ENCODE results near the gene PSPC1.

PSPC1 gene

DNA sequence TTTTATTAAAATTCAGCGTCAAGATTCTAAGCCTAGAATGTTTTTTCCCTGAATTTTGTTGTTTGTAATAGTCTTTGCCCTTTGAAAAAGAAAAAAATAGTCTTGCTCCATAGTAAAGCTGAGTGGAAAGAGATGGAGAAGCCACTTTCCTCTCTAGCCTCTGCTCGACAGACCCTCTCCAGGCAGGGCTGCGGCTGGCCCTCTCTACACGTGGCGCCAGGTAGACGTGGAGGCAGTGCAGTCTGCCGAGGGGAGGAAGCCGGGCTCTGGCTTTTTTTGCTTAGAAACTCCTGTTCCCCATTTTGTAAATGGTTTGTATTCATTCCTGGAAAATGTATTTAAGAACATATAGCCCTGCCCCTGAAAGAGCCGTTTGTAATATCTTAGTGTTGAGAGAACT, 114.0 kb downstream of the PSPC1 start:
- DNase-seq = no peak

DNA sequence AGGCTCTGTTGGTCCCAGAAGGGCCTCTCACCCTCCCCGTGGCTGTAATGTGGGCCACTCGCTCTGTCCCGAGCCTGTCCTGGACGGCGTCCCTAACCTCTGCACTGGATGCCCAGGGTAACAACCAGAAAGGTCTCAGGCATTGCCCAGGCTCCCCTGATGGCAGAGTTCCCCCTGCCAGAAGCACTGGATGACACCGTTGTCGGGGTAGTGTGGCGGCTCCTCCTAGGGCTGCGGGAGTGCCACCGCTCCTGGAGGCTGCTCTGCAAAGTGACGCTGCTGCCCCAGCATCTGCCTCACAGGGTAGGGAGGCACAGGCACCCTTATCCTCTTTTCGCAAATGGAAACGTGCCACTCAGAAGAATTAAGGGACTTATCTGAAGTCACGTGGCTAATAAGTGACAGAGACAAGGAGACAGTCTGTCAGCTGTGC, 117.3 kb downstream of the PSPC1 start:
- no peak for DNase-seq

DNA sequence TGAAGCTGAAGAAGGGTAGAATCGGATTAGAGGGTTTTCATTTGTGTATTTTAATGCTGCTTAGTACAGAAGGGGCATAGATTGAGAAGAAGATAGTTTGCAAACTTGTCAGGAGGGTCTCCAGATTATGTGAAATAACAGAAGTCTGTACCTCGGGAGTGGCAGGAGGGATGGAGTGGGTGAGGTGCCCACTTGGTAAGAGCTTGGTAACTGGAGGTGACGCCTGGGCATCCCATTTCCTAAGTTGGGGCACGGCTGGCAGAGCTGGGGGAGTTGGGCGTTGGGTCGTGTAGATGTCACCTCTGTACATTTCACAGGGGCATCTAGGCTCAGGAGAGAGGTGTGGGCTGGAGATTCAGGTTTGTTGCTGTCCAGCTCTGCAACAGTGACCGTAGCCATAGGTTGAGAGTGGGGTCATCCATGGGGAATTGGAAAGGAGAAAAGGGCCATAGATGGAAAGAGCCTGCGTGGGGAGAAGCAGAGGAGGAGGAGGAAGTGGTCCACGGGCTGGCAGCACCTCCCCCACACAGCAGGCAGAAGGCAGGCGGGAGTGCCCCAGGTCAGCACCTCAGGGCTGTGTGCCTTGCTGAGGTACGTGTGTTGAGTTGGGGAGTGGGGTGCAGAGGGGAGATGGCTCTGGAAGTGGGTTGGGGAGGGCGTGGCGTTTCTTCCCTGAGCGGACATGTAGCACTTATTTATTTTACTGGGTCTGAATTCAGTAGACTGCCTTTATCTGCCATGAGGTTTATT, 118.1 kb downstream of the PSPC1 start:
- DNase-seq = no peak

DNA sequence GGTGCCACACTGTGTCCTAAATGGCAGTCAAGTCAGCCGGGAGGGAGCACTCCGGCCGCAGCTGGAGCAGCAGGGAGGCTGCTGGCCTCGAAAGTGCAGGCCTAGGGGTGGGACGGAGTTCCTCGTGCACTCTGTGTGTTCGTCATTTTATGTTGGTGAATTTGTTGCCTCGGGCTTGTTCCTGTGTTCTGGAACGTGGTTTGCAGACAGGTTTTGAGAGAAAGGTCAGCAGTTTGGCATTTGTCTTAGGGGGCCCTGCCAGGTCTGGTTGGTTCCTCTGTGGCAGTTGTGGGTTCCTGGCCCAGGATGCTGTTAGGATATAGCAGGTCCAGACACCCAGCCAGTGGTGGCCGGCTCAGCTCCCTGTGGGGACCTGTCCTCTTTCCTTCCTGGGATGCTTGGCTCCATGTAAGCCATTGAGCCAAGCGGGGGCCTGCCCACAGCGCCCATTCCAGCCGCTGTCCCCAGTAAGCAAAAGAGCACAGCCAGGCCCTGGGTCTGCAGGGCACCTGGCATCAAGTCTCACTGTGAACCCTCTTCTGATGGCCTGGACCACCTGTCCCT, 119.2 kb downstream of the PSPC1 start:
- no peak for DNase-seq

DNA sequence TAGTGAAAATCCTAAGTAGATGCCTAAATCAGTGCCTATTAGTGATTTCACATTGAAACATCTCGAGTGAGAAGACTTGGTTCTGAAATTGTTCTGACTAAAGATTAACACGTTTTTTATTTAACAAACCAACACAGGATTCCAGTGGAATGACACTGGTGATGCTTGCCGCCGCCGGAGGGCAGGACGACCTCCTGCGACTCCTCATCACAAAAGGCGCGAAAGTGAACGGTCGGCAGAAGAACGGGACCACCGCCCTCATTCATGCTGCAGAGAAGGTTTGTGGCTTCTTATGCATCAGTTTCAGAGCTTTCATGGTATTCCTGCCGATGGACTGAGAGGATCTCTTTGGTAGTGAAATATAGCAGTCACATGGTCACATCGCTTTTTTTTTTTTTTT, 121.2 kb downstream of the PSPC1 start:
- no peak for DNase-seq

DNA sequence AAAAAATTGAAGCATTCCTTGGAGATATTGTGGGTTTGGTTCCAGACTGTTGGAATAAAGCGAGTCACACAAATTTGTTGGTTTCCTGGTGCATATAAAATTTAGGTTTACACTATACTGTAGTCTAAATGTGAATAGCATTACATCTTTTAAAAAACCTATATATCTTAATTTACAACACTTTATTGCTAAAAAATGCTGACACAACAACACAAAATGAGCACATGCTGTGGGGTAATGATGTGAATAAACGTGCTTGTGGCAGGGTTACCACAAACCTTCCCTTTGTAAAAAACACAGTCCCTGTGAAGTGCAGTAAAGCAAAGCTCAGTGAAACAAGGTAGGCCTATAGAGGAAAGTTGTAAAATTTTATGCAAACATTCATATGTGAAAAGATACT, 121.6 kb downstream of the PSPC1 start:
- DNase-seq = no peak

DNA sequence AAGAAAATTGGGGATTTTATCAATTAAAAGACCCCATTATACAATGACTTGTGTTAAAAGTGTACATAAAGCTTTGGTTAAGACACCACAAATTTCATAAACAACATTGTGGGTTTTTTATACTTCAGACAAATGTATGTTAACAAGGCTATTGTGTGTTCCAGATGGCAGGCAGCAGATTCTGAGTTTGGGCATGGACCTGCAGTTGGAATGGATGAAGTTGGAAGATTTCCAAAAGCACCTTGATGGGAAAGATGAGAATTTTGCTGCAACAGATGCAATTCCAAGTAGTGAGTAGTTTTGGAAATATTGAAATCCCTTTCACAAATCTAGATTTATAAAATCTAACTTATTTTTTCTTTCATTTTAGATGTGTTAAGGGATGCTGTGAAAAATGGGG, 123.9 kb downstream of the PSPC1 start:
- no peak for DNase-seq

DNA sequence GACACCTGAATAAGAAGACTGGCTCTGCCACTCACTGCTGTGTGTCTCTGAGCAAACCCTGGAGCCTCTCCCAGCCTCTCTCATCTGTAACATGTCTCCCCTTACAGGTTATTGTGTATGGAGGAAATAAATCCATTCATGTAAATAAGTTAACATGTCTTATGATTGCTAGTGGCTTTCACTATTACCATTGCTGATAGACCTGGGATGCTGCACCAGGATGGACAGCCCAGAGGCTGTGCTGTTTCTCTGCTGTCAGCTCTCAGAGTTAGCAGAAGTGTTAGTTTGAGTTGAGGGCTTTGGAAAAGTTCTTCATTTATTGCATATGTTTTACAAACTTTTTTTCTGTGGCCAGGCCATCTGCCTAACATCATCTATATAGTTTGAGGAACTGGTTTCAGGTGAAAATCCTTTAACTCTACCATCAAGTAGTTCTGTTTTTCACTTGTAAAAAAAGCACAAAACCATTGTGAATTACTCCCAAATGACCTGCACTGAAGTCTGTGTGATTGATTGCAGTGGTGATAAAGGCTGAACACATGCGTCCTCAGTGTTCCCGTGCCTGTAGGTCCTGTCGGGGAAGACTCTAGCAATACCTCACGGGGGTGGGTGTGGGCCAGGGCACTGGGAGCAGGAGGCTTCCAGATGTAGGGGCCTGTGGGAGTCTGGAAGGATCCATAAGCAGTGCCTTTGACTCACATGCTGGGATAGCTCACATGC, 124.7 kb downstream of the PSPC1 start:
- DNase-seq = no peak
